HG02642 (cell line): ENCODE results near the gene STAMBPL1.

Experiments used
- ATAC-seq: cut with Tn5 transposase; IDR thresholded peaks from one replicate; pipeline ENCODE4 v1.9.1; 2021; ENCODE audit warnings: mild to moderate bottlenecking; ENCODE audit not compliant: unreplicated experiment, poor library complexity

STAMBPL1 gene

DNA sequence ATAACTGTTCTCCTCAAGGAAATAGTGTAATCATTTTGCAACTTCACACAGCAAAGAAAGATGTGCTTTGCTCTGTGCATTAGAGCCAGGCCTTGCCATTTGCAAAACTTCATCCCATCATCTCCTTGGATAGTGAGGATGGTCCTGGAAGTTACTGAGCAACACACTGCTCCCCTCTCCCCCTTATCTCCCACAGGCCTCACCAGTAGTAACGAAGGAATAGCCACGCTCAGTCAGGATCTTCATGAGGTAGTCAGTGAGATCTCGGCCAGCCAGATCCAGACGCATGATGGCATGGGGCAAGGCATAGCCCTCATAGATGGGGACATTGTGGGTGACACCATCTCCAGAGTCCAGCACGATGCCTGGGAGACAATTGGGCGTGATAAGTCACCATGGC lies 61.0 kb downstream of the STAMBPL1 start:
- no peak for ATAC-seq

DNA sequence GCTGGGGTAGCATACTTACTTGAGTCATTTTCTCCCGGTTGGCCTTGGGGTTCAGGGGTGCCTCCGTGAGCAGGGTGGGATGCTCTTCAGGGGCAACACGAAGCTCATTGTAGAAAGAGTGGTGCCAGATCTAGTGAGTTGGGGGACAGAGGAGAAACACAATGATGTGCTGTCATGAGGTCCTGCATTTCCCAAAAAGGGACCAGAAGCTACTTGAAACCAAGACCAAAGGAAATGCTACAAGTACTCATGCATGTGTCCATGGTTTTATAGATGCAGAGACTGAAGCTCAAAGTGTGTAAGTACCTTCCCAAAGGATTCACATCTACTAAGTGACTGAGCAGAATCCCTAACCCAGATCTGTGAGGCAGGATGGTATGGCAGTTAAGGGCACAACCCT lies 63.7 kb downstream of the STAMBPL1 start:
- ATAC-seq = no peak

DNA sequence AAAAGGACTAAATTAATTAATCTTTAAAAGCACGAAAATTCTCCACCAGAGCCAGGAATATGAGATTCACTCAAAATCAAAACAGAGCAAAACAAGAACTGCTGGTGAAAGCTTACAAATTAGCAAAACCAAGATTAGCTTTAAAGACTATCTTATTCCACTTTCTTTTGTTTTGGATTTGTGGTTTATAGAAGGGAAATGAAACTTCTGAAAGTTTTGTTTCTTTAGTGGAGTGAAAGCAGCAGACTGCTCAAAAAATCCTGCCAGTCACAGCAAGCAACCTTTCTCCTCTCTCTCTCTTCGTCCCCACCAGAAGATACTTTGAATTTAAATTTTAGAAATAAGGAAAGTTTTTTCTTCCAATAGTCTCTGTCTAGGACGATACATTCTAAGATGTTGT lies 64.8 kb downstream of the STAMBPL1 start:
- ATAC-seq = no peak

DNA sequence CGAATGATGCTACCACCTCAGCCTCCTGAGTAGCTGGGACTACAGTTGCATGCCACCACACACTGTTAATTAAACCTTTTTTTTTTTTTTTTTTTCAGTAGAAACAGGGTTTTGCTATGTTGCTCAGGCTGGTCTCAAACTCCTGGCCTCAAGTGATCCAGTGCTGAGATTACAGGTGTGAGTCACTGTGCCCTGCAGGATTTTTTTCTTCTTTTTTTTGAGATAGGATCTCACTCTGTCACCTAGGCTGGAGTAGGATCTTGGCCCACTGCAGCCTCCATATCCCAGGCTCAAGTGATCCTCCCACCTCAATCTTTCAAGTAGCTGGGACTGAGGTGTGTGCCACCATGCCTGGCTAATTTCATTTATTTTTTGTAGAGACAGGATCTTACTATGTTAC lies 66.2 kb downstream of the STAMBPL1 start:
- no peak for ATAC-seq

DNA sequence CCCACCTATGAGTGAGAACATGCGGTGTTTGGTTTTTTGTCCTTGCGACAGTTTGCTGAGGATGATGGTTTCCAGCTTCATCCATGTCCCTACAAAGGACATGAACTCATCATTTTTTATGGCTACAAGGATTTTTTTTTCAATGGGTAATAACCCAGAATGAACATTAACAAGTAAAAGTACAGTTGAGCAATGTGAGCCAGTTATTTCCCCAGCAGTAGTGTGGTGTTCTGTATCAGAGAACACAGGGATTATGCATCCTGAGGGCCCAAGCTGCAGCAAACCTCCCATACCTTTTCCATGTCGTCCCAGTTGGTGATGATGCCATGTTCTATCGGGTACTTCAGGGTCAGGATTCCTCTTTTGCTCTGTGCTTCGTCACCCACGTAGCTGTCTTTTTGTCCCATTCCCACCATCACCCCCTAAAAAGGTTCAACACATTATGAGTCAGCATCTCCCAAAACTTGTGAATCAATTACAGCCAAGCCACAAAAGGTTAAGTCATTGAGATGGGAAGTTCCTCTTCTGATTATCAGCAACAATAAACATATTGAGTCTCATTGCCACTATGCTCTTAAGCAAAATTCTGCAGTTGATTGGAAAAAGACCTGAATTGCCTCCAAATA lies 67.0 kb downstream of the STAMBPL1 start:
- no peak for ATAC-seq

DNA sequence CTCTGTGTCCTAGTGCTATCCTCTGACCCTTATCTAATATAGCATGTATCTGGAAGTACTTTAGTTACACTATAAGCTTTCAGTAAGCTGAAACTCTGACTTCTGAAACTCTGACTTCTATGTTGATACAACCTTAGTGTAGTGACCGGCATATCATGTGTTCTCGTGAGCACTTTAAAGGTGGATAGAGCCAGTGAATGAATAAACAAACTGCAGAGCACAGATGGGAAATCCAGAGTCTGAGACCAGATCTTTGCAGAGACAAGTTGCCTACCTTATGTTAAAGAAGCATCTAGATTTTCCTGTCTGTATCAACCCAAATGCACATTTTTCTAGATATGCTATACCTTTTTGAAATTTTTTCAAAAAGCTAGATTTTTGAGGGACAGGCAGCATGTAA lies 69.0 kb downstream of the STAMBPL1 start:
- ATAC-seq = no peak

DNA sequence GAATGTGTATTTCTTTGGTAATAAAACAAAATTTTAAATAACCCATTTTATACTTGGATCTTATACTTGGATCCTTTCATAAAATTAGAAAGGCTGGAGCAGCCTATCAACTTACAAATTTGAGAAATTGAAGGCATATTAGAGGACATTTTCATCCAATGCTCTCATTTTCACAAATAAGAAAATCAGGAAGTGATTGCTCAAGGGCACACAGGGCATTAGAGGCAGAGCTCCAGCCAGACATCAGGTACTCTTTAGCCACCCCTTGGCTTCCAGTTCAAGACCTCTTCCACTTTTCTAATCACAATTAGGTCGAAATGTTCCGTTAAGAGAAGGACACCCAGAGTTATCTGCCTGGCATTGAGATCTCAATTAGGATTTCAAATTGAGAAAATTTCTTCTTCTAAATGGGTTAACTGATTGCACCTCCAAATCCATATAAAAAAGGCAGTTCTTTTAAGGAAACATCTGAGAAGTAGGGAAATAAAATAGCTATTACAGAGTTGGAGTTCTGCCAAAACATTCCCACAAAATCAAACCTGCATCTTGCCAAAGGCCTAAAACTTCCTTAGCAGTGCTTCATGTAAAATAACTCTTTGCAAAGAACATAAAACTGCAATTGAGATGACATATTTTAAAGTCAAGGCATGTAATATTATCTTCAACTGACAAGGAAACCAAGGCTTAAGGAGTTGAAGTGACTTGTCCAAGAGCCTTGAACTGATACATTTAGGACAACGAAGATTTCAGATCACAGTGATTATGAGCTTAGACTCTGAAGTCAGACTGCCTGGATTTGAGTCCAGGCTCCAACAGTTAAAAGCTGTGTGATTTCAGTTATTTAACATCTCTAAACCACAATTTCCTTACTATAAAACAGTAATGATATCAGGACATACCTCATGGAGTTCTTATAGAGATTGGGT lies 70.1 kb downstream of the STAMBPL1 start:
- no peak for ATAC-seq

DNA sequence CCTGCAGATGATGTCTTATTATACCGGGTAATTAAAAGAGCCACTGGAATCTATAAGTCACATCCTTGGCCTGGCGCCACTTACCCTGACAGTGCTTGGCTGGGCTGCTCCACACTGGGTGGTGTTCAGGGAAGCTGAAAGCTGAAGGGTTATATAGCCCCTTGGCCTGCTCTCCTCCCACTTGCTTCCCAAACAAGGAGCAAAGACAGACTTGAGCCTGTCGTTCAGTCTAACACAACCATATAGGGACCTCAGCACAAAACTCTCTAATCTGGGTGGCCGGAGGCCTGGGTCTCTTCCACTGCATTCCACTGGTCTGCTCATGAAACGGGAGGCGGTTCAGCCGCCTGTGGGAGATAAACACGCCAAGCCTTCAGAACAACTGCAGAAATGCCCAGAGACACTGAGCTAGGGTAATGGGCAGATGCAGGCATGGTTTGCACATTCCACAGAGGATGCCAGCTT lies 72.6 kb downstream of the STAMBPL1 start, which contains the start of gene ACTA2:
TSS of gene ACTA2 (minus strand) at position 127 of the 465 bp plus-strand sequence. CDS start 3,843 bp downstream, outside the sequence.
- ATAC-seq = no peak

DNA sequence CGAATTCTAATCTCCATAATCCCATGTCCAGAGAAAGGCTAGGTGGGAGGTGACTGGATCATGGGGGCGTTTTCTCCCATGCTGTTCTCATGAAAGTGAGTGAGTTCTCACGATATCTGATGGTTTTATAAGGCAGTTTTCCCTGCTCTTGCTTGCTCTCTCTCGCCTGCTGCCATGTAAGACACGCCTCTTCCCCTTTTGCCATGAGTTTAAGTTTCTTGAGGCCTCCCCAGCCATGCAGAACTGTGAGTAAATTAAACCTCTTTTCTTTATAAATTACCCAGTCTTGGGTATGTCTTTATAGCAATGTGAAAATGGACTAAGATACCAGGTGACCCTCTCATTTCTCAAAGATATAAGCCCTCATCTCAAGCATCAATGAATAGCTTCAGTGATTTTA lies 73.6 kb downstream of the STAMBPL1 start:
- no peak for ATAC-seq

DNA sequence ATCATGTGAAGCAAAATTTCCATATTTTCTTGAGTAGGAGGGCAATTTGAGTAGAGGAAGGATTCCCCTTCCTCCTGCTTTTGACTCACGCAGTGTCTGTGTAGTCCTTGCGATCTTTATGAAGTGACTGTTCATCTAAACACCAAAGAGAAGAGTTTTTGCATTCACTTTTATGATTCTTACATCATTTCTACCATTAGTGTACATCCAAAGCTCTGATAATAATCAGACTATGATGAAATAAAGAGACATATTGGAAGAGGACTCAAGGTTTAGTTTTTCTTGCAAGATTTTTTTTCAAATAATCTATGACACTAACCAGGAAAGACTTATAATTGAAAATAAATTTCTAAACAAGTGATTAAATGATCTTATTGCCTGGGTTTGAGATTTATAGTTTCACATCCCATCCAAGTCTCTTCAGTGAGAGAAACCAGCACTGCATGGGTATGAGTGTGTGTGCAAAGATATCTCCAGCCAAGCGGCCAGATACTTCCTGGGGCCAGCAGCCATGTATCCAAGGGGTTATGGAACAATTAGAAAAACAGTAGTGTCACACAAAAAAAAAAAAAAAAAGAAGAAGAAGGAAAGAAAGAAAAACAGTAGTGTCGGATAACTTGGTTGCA lies 74.5 kb downstream of the STAMBPL1 start:
- ATAC-seq = no peak

DNA sequence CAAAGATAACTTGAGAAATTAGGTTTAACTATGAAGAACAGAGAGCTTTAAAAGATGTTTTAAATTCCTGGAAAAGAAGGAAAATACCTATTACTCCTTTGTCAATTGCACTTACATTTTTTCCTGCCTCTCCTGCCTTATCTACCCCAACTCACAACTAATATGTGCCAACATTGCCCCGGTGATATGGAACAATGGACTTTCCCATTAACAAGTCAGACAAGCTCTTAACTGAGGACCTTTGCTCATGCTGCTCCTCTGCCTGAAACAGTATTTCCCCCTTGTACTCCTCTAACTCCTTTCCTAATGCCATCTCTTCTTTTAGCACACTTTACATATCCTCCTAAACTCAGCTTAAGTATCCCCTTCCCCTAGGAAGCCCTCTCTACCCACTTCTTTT lies 77.3 kb downstream of the STAMBPL1 start:
- no peak for ATAC-seq

DNA sequence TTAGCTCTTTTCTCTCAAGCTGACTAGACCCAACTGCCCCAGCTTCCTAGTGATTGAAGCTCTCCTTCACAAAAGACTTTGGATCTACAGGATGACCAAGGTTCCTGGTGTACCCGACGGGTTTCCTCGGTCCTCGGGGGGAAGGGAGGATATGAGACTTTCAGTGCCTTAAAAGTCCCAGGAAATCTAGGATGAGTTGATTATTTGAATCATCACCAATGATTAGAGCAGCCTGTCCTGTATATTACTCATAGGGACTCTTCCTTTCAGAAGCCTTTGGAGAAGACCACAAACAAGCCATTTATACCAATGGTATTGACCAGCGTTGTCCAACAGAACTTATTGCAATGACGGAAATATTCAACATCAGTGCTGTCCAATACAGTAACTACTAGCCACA lies 78.7 kb downstream of the STAMBPL1 start:
- ATAC-seq = no peak

DNA sequence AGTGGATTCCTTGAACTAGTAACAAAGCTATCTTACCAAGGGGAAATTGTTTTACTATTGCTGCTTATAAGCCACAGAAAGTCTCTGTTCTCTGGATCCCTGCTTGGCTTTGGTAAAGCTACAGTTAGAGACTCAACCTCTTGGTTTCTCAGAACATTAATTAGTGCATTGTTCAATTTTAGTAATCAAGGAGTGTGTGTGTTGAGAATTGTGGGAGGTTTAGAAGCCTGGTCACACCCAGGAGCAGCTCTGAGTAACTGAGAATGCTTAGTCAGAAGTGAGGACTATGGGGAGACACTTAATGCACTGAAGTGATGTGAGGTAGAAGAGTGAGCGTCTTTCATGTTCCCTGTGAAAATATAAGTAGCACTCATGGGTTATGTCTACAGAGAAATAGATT lies 80.8 kb downstream of the STAMBPL1 start:
- ATAC-seq = no peak

DNA sequence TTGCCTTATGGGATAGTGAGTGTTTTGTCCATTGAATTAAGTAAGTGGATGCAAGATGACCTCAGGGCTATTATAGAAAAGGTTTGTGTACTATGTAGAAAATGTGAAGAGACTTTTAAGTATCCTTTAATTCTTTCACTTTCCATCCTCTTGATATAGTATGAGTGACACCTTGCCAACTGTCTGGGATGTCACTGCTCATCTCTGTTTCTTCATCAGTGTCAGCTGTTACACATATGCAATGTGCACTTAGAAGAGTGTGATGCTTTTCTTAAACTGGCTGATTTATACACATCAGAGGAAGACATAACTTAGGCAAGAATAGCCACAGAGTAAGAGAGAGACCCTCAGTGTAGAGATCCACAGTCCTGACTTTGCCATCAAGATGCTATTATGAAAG lies 81.2 kb downstream of the STAMBPL1 start:
- no peak for ATAC-seq

DNA sequence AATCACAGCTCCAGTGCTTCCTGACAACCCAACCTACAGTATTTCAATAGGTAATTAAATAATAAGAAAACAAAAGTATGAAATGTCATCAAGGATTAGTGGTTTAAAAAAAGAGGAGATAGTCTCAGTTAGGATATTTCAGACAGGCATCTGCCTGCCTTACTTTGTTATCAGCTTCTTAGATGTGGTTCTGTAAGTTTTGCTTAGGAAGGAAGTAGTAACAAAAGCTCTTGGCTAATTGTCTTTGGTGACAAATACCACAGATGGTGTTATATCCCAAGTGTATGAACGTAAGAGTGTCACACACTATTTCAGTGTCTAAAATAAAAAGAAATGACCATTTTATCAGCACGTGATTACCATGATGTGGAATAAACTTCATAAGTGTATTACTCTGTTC lies 82.3 kb downstream of the STAMBPL1 start:
- no peak for ATAC-seq

DNA sequence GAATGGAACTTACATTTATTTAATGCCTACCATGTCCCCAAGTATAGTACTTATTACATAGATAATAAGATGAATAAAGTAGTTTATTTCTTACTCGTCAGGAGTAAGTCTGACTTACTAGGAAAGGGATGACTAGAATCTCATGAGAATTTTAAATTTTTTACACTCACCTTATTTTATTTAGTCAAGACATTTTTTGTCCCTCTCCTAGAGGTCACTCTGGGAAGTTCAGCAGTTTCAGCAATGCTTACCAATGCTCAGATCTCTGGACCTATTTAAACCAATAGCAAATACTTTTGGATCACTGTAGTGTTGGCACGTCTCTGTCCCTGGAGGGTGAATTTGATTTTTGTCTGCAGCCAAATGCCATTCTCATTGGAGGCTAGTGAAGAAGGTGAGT lies 83.3 kb downstream of the STAMBPL1 start:
- ATAC-seq = no peak

DNA sequence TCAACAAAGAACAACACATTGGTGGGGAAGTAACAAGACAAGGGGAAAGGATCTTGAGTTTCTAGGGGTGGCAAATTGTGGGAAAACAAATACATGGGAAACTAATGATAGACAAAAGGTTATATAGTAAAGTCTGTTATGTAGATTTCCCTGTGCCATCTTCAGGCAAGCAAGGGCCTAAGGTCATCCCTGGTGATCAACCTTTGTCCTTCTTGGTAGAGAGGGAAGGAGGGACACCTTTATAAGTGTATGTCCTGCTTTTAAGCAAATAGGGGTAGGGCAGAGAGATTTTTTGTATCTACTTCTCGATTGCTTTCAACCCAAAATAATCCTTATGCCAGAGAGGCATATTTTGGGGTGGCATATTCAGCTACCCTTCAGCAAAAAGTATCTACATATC lies 84.3 kb downstream of the STAMBPL1 start:
- ATAC-seq = no peak

DNA sequence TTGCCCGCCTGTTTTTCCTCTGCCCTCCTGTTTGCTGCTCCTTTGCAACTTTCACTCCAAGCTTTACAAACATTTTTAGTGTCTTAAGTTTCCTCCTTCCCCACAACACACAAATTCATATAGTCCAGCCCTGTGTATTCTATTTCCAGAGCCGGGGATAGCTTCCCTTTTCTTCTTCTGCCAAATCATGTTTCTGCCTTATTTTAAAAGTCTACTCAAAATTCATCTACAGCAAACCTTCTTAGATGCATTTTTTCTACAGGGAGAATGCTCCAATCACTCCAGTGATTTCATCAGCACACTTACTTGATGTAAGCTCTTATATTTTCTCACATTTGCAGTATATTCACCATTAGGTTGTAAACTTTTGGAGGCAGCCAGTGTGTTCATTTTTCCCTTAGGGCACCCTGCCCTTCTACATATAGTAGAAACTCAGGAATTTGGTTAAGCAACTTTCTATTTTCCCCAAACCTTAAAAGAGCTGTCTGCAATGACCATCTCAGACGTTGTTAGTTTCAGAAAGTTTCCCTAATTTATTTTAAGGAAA lies 84.9 kb downstream of the STAMBPL1 start:
- no peak for ATAC-seq

DNA sequence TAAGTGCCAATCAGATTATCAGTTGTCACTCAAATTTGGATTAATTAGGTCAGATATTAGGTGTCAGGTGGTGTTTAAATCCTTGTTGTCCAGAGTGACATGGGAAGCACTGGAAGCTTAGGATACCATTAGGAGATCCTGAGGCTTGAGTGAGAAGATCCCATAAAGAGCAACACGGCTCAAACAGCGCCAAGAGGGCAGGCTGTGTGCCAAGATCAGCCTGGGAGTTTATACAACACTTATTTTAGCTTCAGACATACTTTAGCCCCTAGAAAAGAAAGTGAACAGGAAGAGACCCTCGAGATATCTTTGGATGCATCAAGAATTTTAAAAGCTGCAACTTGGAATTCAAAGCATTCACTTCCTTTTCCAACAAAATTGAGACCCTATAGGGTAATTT lies 86.8 kb downstream of the STAMBPL1 start:
- ATAC-seq = no peak

DNA sequence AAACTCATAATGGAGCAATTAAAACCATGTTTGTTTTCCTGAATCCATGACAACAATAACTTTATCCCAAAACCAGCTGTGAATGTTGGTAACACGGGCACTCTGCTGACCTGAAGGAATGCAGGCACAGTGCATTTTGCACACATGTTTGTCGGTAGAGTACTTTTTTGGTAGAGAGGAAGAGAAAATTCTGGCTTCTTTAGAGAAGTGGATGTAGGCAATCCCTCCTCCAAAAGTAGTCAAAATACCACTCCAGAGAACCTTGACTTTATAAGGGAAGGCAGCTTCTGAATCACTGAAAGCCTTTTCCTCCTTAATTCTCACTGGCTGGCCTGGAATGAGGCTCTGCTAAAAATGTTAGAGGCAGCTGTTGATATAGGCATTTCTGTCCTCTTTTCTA lies 88.3 kb downstream of the STAMBPL1 start:
- no peak for ATAC-seq
